Neural cell (in vitro differentiated cells): ENCODE results near the gene ABCB8. TPM values are rescaled to one million over a fixed set of nuclear protein-coding genes. Genes with fewer than 3 reads are reported as not detected.

Experiments used
- H2AFZ ChIP-seq: fragments of 200-600, 300-800 bp; sonication (generic), shearing (Covaris generic); 2 replicates; pipeline ENCODE4 v1.6.0; 2014; ENCODE audit warnings: low read depth, mild to moderate bottlenecking, antibody characterized with exemption, low read length, moderate library complexity
- H3F3A ChIP-seq: fragments of 200-600 bp; shearing (Covaris generic); 2 replicates; pipeline ENCODE4 v1.6.1; 2016; ENCODE audit warnings: mild to moderate bottlenecking, moderate library complexity, mixed read lengths, antibody characterized with exemption, low read length; ENCODE audit not compliant: insufficient read depth, poor library complexity, severe bottlenecking
- H3K27ac ChIP-seq: fragments of 200-600, 300-800 bp; sonication (generic), shearing (Covaris generic); 2 replicates; pipeline ENCODE4 v1.5.1; 2014; ENCODE audit warnings: mild to moderate bottlenecking, low read length, moderate library complexity
- H3K27me3 ChIP-seq: fragments of 300-800, 200-600 bp; sonication (generic), shearing (Covaris generic); 2 replicates; pipeline ENCODE4 v1.6.0; 2014; ENCODE audit warnings: mild to moderate bottlenecking, low read depth, low read length, moderate library complexity; ENCODE audit not compliant: insufficient read depth
- H3K36me3 ChIP-seq: fragments of 300-800, 200-600 bp; sonication (generic), shearing (Covaris generic); 2 replicates; pipeline ENCODE4 v1.5.1; 2014; ENCODE audit warnings: mild to moderate bottlenecking, antibody characterized with exemption, low read length, moderate library complexity; ENCODE audit not compliant: insufficient read depth
- H3K4me2 ChIP-seq: fragments of 300-800, 200-600 bp; sonication (generic), shearing (Covaris generic); 2 replicates; pipeline ENCODE4 v1.6.0; 2014; ENCODE audit warnings: mild to moderate bottlenecking, low read length
- H3K4me3 ChIP-seq: fragments of 300-800, 200-600 bp; sonication (generic), shearing (Covaris generic); 2 replicates; pipeline ENCODE4 v1.5.1; 2014; ENCODE audit warnings: mild to moderate bottlenecking, low read length, moderate library complexity
- H3K79me2 ChIP-seq: fragments of 200-600 bp; shearing (Covaris generic); replicated peaks from 2 replicates; pipeline ENCODE4 v1.6.0; 2014; ENCODE audit warnings: mild to moderate bottlenecking, low read length, moderate library complexity; ENCODE audit not compliant: insufficient read depth
- H3K9ac ChIP-seq: fragments of 300-800, 200-600 bp; sonication (generic), shearing (Covaris generic); 2 replicates; pipeline ENCODE4 v1.6.1; 2016; ENCODE audit warnings: mild to moderate bottlenecking, low read length, mixed read lengths
- H3K9me2 ChIP-seq: fragments of 200-600 bp; shearing (Covaris generic); 2 replicates; pipeline ENCODE4 v1.6.1; 2016; ENCODE audit warnings: mild to moderate bottlenecking, low read length, mixed read lengths; ENCODE audit not compliant: insufficient read depth
- H3K9me3 ChIP-seq: fragments of 200-600, 300-800 bp; sonication (generic), shearing (Covaris generic); 2 replicates; pipeline ENCODE4 v1.6.1; 2016; ENCODE audit warnings: mild to moderate bottlenecking, mixed run types, low read length, moderate library complexity, mixed read lengths
- H4K20me1 ChIP-seq: fragments of 200-600 bp; shearing (Covaris generic); 2 replicates; pipeline ENCODE4 v1.6.1; 2016; ENCODE audit warnings: mild to moderate bottlenecking, mixed run types; ENCODE audit not compliant: insufficient read depth
- EP300 ChIP-seq: fragments of 450-650 bp; conservative IDR thresholded peaks from 2 replicates; pipeline ENCODE4 v1.6.1; 2014; ENCODE audit warnings: antibody characterized with exemption, mild to moderate bottlenecking, moderate library complexity; ENCODE audit not compliant: poor library complexity, severe bottlenecking
- EZH2 ChIP-seq: fragments of 200-600, 300-800 bp; shearing (Covaris generic), sonication (generic); IDR thresholded peaks from 2 replicates; pipeline ENCODE4 v1.6.1; 2014; ENCODE audit warnings: antibody characterized with exemption, low read length, borderline replicate concordance, mild to moderate bottlenecking; ENCODE audit not compliant: insufficient read depth, poor library complexity, severe bottlenecking
- MXI1 ChIP-seq: fragments of 450-650 bp; conservative IDR thresholded peaks from 2 replicates; pipeline ENCODE4 v1.6.1; 2014; ENCODE audit warnings: antibody characterized with exemption, mild to moderate bottlenecking; ENCODE audit not compliant: poor library complexity, severe bottlenecking
- POLR2AphosphoS5 ChIP-seq: IDR thresholded peaks from 2 replicates; pipeline ENCODE4 v1.6.1; 2012
- RAD21 ChIP-seq: fragments of 450-650 bp; conservative IDR thresholded peaks from 2 replicates; pipeline ENCODE4 v1.6.1; 2014; ENCODE audit warnings: antibody characterized with exemption, mild to moderate bottlenecking, moderate library complexity
- SMC3 ChIP-seq: fragments of 450-650 bp; conservative IDR thresholded peaks from 2 replicates; pipeline ENCODE4 v1.6.1; 2014; ENCODE audit warnings: antibody characterized with exemption, mild to moderate bottlenecking, moderate library complexity; ENCODE audit not compliant: poor library complexity
- TAF1 ChIP-seq: IDR thresholded peaks from 2 replicates; pipeline ENCODE4 v1.6.1; 2012; ENCODE audit warnings: low read depth
- polyA plus RNA-seq: library from polyadenylated mRNA; depleted of rRNA; stranded (reverse); fragments of >200 nt; gene quantifications from 2 replicates; pipeline ENCODE4 v1.2.3, GENCODE V29; 2014
- TF ChIP-seq, protein P1 (sequence below): fragments of 450-650 bp; IDR thresholded peaks from 2 replicates; pipeline ENCODE4 v1.5.1; 2014; ENCODE audit warnings: antibody characterized with exemption, mild to moderate bottlenecking, moderate library complexity; ENCODE audit not compliant: poor library complexity, severe bottlenecking
- TF ChIP-seq, protein P2 (sequence below): IDR thresholded peaks from 2 replicates; pipeline ENCODE4 v1.6.1; 2012; ENCODE audit warnings: borderline replicate concordance

Gene ABCB8
- polyA plus RNA-seq, 1 donor from 2014 or later = 40.5 TPM

DNA sequence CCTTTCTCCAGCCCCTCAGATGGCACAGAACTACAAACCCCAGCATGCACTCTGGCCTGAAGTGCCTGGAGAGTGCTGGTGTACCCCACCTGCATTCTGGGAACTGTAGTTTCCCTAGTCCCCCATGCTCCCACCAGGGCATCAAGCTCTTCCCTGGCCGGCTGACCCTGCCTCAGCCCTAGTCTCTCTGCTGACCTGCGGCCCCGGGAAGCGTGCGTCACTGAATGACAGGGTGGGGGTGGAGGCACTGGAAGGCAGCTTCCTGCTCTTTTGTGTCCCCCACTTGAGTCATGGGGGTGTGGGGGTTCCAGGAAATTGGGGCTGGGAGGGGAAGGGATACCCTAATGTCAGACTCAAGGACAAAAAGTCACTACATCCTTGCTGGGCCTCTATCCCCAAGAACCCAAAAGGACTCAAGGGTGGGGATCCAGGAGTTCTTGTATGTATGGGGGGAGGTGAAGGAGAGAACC, 35.4 kb upstream of the ABCB8 start:
- no peaks in the 10 kb centered on the region for H3K27me3 ChIP-seq
- H3K36me3 ChIP-seq = no peaks in the 10 kb centered on the region
- H3K4me2 ChIP-seq = no peak overlapping the region
- H3K9me3 ChIP-seq = no peaks in the 10 kb centered on the region
- no peak overlapping the region for H2AFZ ChIP-seq
- H3K79me2 ChIP-seq = no peaks in the 10 kb centered on the region
- TF ChIP-seq EZH2 (no peak), MXI1 (no peak), POLR2AphosphoS5 (no peak), TAF1 (no peak), RAD21 (no peak), SMC3 (no peak), EP300 (no peak)
- TF ChIP-seq, protein P1, sequence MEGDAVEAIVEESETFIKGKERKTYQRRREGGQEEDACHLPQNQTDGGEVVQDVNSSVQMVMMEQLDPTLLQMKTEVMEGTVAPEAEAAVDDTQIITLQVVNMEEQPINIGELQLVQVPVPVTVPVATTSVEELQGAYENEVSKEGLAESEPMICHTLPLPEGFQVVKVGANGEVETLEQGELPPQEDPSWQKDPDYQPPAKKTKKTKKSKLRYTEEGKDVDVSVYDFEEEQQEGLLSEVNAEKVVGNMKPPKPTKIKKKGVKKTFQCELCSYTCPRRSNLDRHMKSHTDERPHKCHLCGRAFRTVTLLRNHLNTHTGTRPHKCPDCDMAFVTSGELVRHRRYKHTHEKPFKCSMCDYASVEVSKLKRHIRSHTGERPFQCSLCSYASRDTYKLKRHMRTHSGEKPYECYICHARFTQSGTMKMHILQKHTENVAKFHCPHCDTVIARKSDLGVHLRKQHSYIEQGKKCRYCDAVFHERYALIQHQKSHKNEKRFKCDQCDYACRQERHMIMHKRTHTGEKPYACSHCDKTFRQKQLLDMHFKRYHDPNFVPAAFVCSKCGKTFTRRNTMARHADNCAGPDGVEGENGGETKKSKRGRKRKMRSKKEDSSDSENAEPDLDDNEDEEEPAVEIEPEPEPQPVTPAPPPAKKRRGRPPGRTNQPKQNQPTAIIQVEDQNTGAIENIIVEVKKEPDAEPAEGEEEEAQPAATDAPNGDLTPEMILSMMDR = no peak
- TF ChIP-seq, protein P2, sequence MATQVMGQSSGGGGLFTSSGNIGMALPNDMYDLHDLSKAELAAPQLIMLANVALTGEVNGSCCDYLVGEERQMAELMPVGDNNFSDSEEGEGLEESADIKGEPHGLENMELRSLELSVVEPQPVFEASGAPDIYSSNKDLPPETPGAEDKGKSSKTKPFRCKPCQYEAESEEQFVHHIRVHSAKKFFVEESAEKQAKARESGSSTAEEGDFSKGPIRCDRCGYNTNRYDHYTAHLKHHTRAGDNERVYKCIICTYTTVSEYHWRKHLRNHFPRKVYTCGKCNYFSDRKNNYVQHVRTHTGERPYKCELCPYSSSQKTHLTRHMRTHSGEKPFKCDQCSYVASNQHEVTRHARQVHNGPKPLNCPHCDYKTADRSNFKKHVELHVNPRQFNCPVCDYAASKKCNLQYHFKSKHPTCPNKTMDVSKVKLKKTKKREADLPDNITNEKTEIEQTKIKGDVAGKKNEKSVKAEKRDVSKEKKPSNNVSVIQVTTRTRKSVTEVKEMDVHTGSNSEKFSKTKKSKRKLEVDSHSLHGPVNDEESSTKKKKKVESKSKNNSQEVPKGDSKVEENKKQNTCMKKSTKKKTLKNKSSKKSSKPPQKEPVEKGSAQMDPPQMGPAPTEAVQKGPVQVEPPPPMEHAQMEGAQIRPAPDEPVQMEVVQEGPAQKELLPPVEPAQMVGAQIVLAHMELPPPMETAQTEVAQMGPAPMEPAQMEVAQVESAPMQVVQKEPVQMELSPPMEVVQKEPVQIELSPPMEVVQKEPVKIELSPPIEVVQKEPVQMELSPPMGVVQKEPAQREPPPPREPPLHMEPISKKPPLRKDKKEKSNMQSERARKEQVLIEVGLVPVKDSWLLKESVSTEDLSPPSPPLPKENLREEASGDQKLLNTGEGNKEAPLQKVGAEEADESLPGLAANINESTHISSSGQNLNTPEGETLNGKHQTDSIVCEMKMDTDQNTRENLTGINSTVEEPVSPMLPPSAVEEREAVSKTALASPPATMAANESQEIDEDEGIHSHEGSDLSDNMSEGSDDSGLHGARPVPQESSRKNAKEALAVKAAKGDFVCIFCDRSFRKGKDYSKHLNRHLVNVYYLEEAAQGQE = no peak
- H3K27ac ChIP-seq = no peak overlapping the region
- no peak overlapping the region for H3K9ac ChIP-seq
- no peaks in the 10 kb centered on the region for H3K9me2 ChIP-seq
- H4K20me1 ChIP-seq = no peaks in the 10 kb centered on the region
- no peak overlapping the region for H3K4me3 ChIP-seq
- no peaks in the 10 kb centered on the region for H3F3A ChIP-seq

DNA sequence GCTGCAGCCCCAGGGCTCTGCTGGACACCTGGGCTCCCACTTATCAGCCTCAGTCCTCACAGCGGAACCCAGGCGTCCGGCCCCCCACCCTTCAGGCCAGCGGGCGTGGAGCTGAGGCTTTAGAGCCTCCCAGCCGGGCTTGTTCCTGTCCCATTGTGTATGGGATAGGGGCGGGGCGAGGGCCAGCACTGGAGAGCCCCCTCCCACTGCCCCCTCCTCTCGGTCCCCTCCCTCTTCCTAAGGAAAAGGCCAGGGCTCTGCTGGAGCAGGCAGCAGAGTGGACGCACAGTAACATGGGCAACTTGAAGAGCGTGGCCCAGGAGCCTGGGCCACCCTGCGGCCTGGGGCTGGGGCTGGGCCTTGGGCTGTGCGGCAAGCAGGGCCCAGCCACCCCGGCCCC, 34.7 kb upstream of the ABCB8 start:
- Histone ChIP-seq H3K79me2 (no peaks in the 10 kb centered on the region), H3K27ac (no peak overlapping the region), H3K27me3 (no peaks in the 10 kb centered on the region), H3K4me2 (no peak overlapping the region), H3K36me3 (no peaks in the 10 kb centered on the region), H2AFZ (no peak overlapping the region), H3K9me2 (no peaks in the 10 kb centered on the region), H3F3A (no peaks in the 10 kb centered on the region), H4K20me1 (no peaks in the 10 kb centered on the region), H3K9me3 (no peaks in the 10 kb centered on the region), H3K4me3 (no peak overlapping the region), H3K9ac (no peak overlapping the region)
- TF ChIP-seq, protein P2 = no peak
- no peak for TF ChIP-seq EZH2
- no peak for TF ChIP-seq EP300
- TF ChIP-seq SMC3 = no peak
- TF ChIP-seq TAF1 = no peak
- no peak for TF ChIP-seq RAD21
